ENCODE data around the gene NFIB. TPM values are rescaled to one million over a fixed set of nuclear protein-coding genes. Genes with fewer than 3 reads are reported as not detected.

NFIB gene
- total RNA-seq, 1 experiment from 2014 or later = 35.1 TPM

- Histone ChIP-seq H3K9me3 (ENCODE audit: insufficient read depth, low read depth) (no peaks in the 10 kb centered on the region), H3K27me3 (ENCODE audit: insufficient read depth, low read depth) (no peaks in the 10 kb centered on the region), H3F3A (ENCODE audit: insufficient read depth, low read depth) (no peaks in the 10 kb centered on the region), H2AFZ (no peak overlapping the region), H3K4me3 (no peak overlapping the region), H3K4me1 (replicated peaks; ENCODE audit: insufficient read depth) (no peaks in the 10 kb centered on the region), H3K4me2 (no peak overlapping the region), H4K20me1 (ENCODE audit: insufficient read depth) (no peaks in the 10 kb centered on the region), H3K79me2 (ENCODE audit: low read depth) (no peaks in the 10 kb centered on the region), H3K36me3 (ENCODE audit: low read depth) (no peaks in the 10 kb centered on the region), H3K9me2 (ENCODE audit: insufficient read depth) (no peaks in the 10 kb centered on the region), H3K27ac (no peak overlapping the region)
- intact Hi-C loops (cut with micrococcal nuclease; ENCODE audit: unreplicated experiment) = no loop called here
- TF ChIP-seq CTCF (conservative IDR thresholded peaks at IDR 0.05) (no peak), EZH2 (IDR thresholded peaks at IDR 0.05; ENCODE audit: low read depth) (no peak)
- no TSS peak for BruUV-seq (replicated peaks)
- DNase-seq = no peak
- CTCF ChIA-PET = no interaction called here
- POLR2A ChIA-PET (ENCODE audit: unreplicated experiment) = no interaction called here
Measured at GRCh38 chr9:14084867-14085266, 229.1 kb downstream of the NFIB start.

- no peak for TF ChIP-seq EZH2 (IDR thresholded peaks at IDR 0.05; ENCODE audit: low read depth)
- TF ChIP-seq CTCF (conservative IDR thresholded peaks at IDR 0.05) = no peak
- H3K36me3 ChIP-seq (ENCODE audit: low read depth) = no peaks in the 10 kb centered on the region
- intact Hi-C loops (cut with micrococcal nuclease; ENCODE audit: unreplicated experiment) = no loop called here
- H2AFZ ChIP-seq = no peak overlapping the region
- no peaks in the 10 kb centered on the region for H3K27me3 ChIP-seq (ENCODE audit: insufficient read depth, low read depth)
- DNase-seq = no peak
- no peaks in the 10 kb centered on the region for H4K20me1 ChIP-seq (ENCODE audit: insufficient read depth)
- no peaks in the 10 kb centered on the region for H3K79me2 ChIP-seq (ENCODE audit: low read depth)
- ChIA-PET POLR2A (ENCODE audit: unreplicated experiment) (no interaction called here), CTCF (no interaction called here)
- no peaks in the 10 kb centered on the region for H3K9me3 ChIP-seq (ENCODE audit: insufficient read depth, low read depth)
- no peak overlapping the region for H3K27ac ChIP-seq
- H3F3A ChIP-seq (ENCODE audit: insufficient read depth, low read depth) = no peaks in the 10 kb centered on the region
- no peak overlapping the region for H3K4me2 ChIP-seq
- no TSS peak for BruUV-seq (replicated peaks)
- H3K4me3 ChIP-seq = no peak overlapping the region
- H3K4me1 ChIP-seq (replicated peaks; ENCODE audit: insufficient read depth) = no peaks in the 10 kb centered on the region
- H3K9me2 ChIP-seq (ENCODE audit: insufficient read depth) = no peaks in the 10 kb centered on the region
Measured at GRCh38 chr9:14083366-14083765, 230.6 kb downstream of the NFIB start.

- ChIA-PET POLR2A (ENCODE audit: unreplicated experiment) (no interaction called here), CTCF (no interaction called here)
- no peaks in the 10 kb centered on the region for H3K79me2 ChIP-seq (ENCODE audit: low read depth)
- no peaks in the 10 kb centered on the region for H3K9me2 ChIP-seq (ENCODE audit: insufficient read depth)
- H3K4me1 ChIP-seq (replicated peaks; ENCODE audit: insufficient read depth) = no peaks in the 10 kb centered on the region
- no peak overlapping the region for H3K27ac ChIP-seq
- H3K4me3 ChIP-seq = no peak overlapping the region
- no peaks in the 10 kb centered on the region for H4K20me1 ChIP-seq (ENCODE audit: insufficient read depth)
- H3F3A ChIP-seq (ENCODE audit: insufficient read depth, low read depth) = no peaks in the 10 kb centered on the region
- DNase-seq = no peak
- no peaks in the 10 kb centered on the region for H3K36me3 ChIP-seq (ENCODE audit: low read depth)
- H3K27me3 ChIP-seq (ENCODE audit: insufficient read depth, low read depth) = no peaks in the 10 kb centered on the region
- no peak overlapping the region for H3K4me2 ChIP-seq
- intact Hi-C loops (cut with micrococcal nuclease; ENCODE audit: unreplicated experiment) = no loop called here
- no peak overlapping the region for H2AFZ ChIP-seq
- no TSS peak for BruUV-seq (replicated peaks)
- no peak for TF ChIP-seq CTCF (conservative IDR thresholded peaks at IDR 0.05)
- no peak for TF ChIP-seq EZH2 (IDR thresholded peaks at IDR 0.05; ENCODE audit: low read depth)
- no peaks in the 10 kb centered on the region for H3K9me3 ChIP-seq (ENCODE audit: insufficient read depth, low read depth)
Measured at GRCh38 chr9:14082732-14083131, 231.2 kb downstream of the NFIB start.

All from PC-9 (cell line).